ENCODE measurements around the gene RNF169. TPM values are rescaled to one million over a fixed set of nuclear protein-coding genes. Genes with fewer than 3 reads are reported as not detected.

Gene RNF169
- 10.7 and 11.1 TPM in 2 replicates for polyA plus RNA-seq (2011; rRNA removed)
- polyA plus RNA-seq (2012; cell fraction: cytosol; rRNA removed), result 1.2 and 1.4 TPM in 2 replicates
- 1.2 and 1.7 TPM in 2 replicates for polyA plus RNA-seq (2012; cell fraction: nucleus; rRNA removed)
- 5.8 to 6.3 TPM (median 6.2 TPM) in 3 replicates for polyA plus RNA-seq (2017; fragmentation: RNase III; extraction: RNeasy Plus Mini Kit Qiagen cat#74134 plus additional on column Dnase treatment)
- 25.6 and 28.7 TPM in 2 replicates for polyA minus RNA-seq (2011; rRNA and poly(A)+ RNA removed)

GRCh38 chr11:74748211-74749126 lies at the start of gene RNF169:
Gene RNF169 (plus strand): TSS chr11:74748849. CDS start chr11:74748881, 32 bp downstream.
- peak within 1 kb of the TSS; percentile 62 for H3K4me3 ChIP-seq
- 8% methylated on average over 25 of the region's 47 CpGs for WGBS (ENCODE audit: missing lambda C conversion rate)
- TF ChIP-seq BCL3 (IDR thresholded peaks at IDR 0.05) (peak; percentile 70; the same call in 1 of the 3 replicates), JUN (IDR thresholded peaks at IDR 0.05) (peak; percentile 44 to 89; a peak in 3 of 5 replicates), POLR2A (IDR thresholded peaks at IDR 0.05; ENCODE audit: low read length) (peak; percentile 68), USF2 (IDR thresholded peaks at IDR 0.05) (no peak), PHF8 (IDR thresholded peaks at IDR 0.05; ENCODE audit: borderline replicate concordance, low read depth) (peak; percentile 81)
- ChIA-PET CTCF (interaction anchor here (0.5 to 2.7 kb wide), 5 partner anchors 9 to 721 kb away, joined by 3 to 21 read pairs (median 4); no protein-coding TSS in a partner anchor), POLR2A (interaction anchor here (0.6 kb wide), 2 partner anchors 44 to 50 kb away, joined by 3 to 5 read pairs; no protein-coding TSS in a partner anchor)
- FAIRE-seq, result no peak
- ATAC-seq, result peak; percentile 97 to 99
- peak within 1 kb of the TSS; percentile 83 to 97 for H3K27ac ChIP-seq
- peak within 1 kb of the TSS; percentile 82 for H3K4me2 ChIP-seq
- H3K4me1 ChIP-seq, result peaks cover 31% of the 10 kb centered on the region
- DNase-seq (ENCODE audit: low read depth in 1 of 2, low spot score in 1 of 2), result peak; percentile 95 to 98
- no peaks in the 10 kb centered on the region for H3K9me3 ChIP-seq

- WGBS (ENCODE audit: missing lambda C conversion rate), result 77% methylated on average over 9 of the region's 9 CpGs
- Histone ChIP-seq H3K4me2 (no peak overlapping the region), H3K9me3 (no peaks in the 10 kb centered on the region), H3K27ac (peak overlapping the region; percentile 50 to 88), H3K4me3 (no peak overlapping the region), H3K4me1 (peaks cover 46% of the 10 kb centered on the region)
- ChIA-PET CTCF (interaction anchor here (0.8 to 18.6 kb wide), 5 partner anchors 15 to 88 kb away, joined by 3 to 281 read pairs (median 29); no protein-coding TSS in a partner anchor), POLR2A (no interaction called here)
- TF ChIP-seq CEBPB (IDR thresholded peaks at IDR 0.05) (no peak), USF2 (IDR thresholded peaks at IDR 0.05) (no peak), SMC3 (IDR thresholded peaks at IDR 0.05) (no peak), HEYL (CRISPR knock-in tag; IDR thresholded peaks at IDR 0.05) (no peak)
- ATAC-seq, result no peak
- no peak for FAIRE-seq
- no peak for DNase-seq (ENCODE audit: low read depth in 1 of 2, low spot score in 1 of 2)
These were observed 48.8 kb upstream of the RNF169 start for GRCh38 chr11:74699615-74700396.

- CTCF ChIA-PET, result interaction anchor here (0.7 to 18.6 kb wide), 19 partner anchors 8 to 173 kb away, joined by 3 to 281 read pairs (median 7); partner anchors contain the start of gene CHRDL2
- no peak for FAIRE-seq
- H3K4me2 ChIP-seq, result no peak overlapping the region
- TF ChIP-seq ZFP36 (IDR thresholded peaks at IDR 0.05; ENCODE audit: borderline replicate concordance, partially characterized antibody) (peak; percentile 55), CHD4 (IDR thresholded peaks at IDR 0.05; ENCODE audit: borderline replicate concordance) (no peak), CBX8 (IDR thresholded peaks at IDR 0.05) (no peak), CTCF (IDR thresholded peaks at IDR 0.05) (peak; percentile 27; the same call in 1 of the 3 replicates), KDM1A (IDR thresholded peaks at IDR 0.05; ENCODE audit: low read depth) (peak; percentile 56; the same call in 1 of the 2 replicates), RAD21 (conservative IDR thresholded peaks at IDR 0.05 in 1 of 2, IDR thresholded peaks at IDR 0.05 in 1 of 2) (peak in 1 of 2 experiments; percentile 21; a peak in 1 of 5 replicates)
- H3K4me1 ChIP-seq, result peaks cover 33% of the 10 kb centered on the region
- ATAC-seq, result peak in 1 of 2 experiments; percentile 12; a peak in 1 of 6 replicates
- H3K4me3 ChIP-seq, result no peak overlapping the region
- POLR2A ChIA-PET, result no interaction called here
- peak in 1 of 2 experiments; percentile 67 for DNase-seq (ENCODE audit: low read depth in 1 of 2, low spot score in 1 of 2)
- peak overlapping the region in 1 of 2 experiments; percentile 88; a peak in 4 of 6 replicates for H3K27ac ChIP-seq
- no peaks in the 10 kb centered on the region for H3K9me3 ChIP-seq
- 60% methylated on average over 8 of the region's 8 CpGs for WGBS (ENCODE audit: missing lambda C conversion rate)
These were observed 47.3 kb upstream of the RNF169 start for GRCh38 chr11:74701351-74701750.
